ENCODE measurements around the gene ZNF385B.

The ZNF385B gene

GRCh38 chr2:179558010-179558934 lies 303.1 kb downstream of the ZNF385B start:
- Histone ChIP-seq H3K9me3 (ENCODE audit: control insufficient read depth, low read length) (no peaks in the 10 kb centered on the region), H3K9ac (ENCODE audit: low read length) (no peak overlapping the region), H3K4me1 (ENCODE audit: control insufficient read depth, insufficient read depth, low read length) (no peaks in the 10 kb centered on the region), H3K27me3 (ENCODE audit: control insufficient read depth, insufficient read depth, low read length) (no peaks in the 10 kb centered on the region), H3K4me3 (ENCODE audit: low read length) (no peak overlapping the region), H3K36me3 (ENCODE audit: control insufficient read depth, insufficient read depth, low read length) (no peaks in the 10 kb centered on the region)

- H3K27me3 ChIP-seq (ENCODE audit: control insufficient read depth, insufficient read depth, low read length), result no peaks in the 10 kb centered on the region
- H3K36me3 ChIP-seq (ENCODE audit: control insufficient read depth, insufficient read depth, low read length), result no peaks in the 10 kb centered on the region
- no peaks in the 10 kb centered on the region for H3K9me3 ChIP-seq (ENCODE audit: control insufficient read depth, low read length)
- no peak overlapping the region for H3K4me3 ChIP-seq (ENCODE audit: low read length)
- no peaks in the 10 kb centered on the region for H3K4me1 ChIP-seq (ENCODE audit: control insufficient read depth, insufficient read depth, low read length)
- no peak overlapping the region for H3K9ac ChIP-seq (ENCODE audit: low read length)
These were observed 305.0 kb downstream of the ZNF385B start for GRCh38 chr2:179556425-179556824.

DNA sequence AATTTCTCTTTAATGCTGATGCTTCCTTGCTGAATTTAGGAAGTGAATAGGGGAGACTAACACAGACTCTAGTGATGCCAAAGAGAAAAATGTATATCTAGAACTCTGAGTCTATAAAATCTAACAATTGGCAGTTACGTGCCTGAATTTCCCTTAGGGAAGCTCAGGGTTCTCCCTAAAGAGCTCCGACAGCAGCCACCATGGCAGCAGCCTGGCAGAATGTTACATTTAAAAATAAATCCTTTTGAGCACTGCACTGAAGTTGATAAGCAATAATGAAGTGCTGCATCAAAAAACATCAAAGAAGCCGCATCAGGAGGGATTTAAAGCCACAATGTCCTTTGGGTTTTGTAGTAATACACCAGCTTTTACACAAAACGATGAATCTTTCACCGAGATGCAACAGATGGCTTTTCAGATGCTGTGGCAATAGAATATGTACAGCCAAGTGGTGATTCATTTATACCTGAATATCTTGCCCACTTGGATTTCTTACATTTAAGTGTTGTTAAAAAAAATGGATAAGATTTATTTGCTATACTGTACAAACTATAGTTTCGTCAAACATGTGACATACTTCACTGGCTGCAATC lies 305.6 kb downstream of the ZNF385B start:
- Histone ChIP-seq H3K9me3 (ENCODE audit: control insufficient read depth, low read length) (no peaks in the 10 kb centered on the region), H3K36me3 (ENCODE audit: control insufficient read depth, insufficient read depth, low read length) (no peaks in the 10 kb centered on the region), H3K4me3 (ENCODE audit: low read length) (no peak overlapping the region), H3K27me3 (ENCODE audit: control insufficient read depth, insufficient read depth, low read length) (no peaks in the 10 kb centered on the region), H3K4me1 (ENCODE audit: control insufficient read depth, insufficient read depth, low read length) (no peaks in the 10 kb centered on the region), H3K9ac (ENCODE audit: low read length) (no peak overlapping the region)

- no peak overlapping the region for H3K4me3 ChIP-seq (ENCODE audit: low read length)
- H3K27me3 ChIP-seq (ENCODE audit: control insufficient read depth, insufficient read depth, low read length), result no peaks in the 10 kb centered on the region
- H3K36me3 ChIP-seq (ENCODE audit: control insufficient read depth, insufficient read depth, low read length), result no peaks in the 10 kb centered on the region
These were observed 306.6 kb downstream of the ZNF385B start for GRCh38 chr2:179554639-179555386.

GRCh38 chr2:179553382-179553781 lies 308.0 kb downstream of the ZNF385B start:
- no peak overlapping the region for H3K4me3 ChIP-seq (ENCODE audit: low read length)
- H3K4me1 ChIP-seq (ENCODE audit: control insufficient read depth, insufficient read depth, low read length), result no peaks in the 10 kb centered on the region
- no peaks in the 10 kb centered on the region for H3K9me3 ChIP-seq (ENCODE audit: control insufficient read depth, low read length)
- no peaks in the 10 kb centered on the region for H3K36me3 ChIP-seq (ENCODE audit: control insufficient read depth, insufficient read depth, low read length)
- H3K9ac ChIP-seq (ENCODE audit: low read length), result no peak overlapping the region
- no peaks in the 10 kb centered on the region for H3K27me3 ChIP-seq (ENCODE audit: control insufficient read depth, insufficient read depth, low read length)

More at GRCh38 chr2:179554639-179555386, 306.6 kb downstream of the ZNF385B start:
- H3K9ac ChIP-seq (ENCODE audit: low read length), result no peak overlapping the region
- no peaks in the 10 kb centered on the region for H3K9me3 ChIP-seq (ENCODE audit: control insufficient read depth, low read length)
- H3K4me1 ChIP-seq (ENCODE audit: control insufficient read depth, insufficient read depth, low read length), result no peaks in the 10 kb centered on the region

- Histone ChIP-seq H3K9ac (ENCODE audit: low read length) (no peak overlapping the region), H3K4me3 (ENCODE audit: low read length) (no peak overlapping the region), H3K4me1 (ENCODE audit: control insufficient read depth, insufficient read depth, low read length) (no peaks in the 10 kb centered on the region), H3K9me3 (ENCODE audit: control insufficient read depth, low read length) (no peaks in the 10 kb centered on the region), H3K36me3 (ENCODE audit: control insufficient read depth, insufficient read depth, low read length) (no peaks in the 10 kb centered on the region), H3K27me3 (ENCODE audit: control insufficient read depth, insufficient read depth, low read length) (no peaks in the 10 kb centered on the region)
These were observed 309.8 kb downstream of the ZNF385B start for GRCh38 chr2:179551539-179552045.

DNA sequence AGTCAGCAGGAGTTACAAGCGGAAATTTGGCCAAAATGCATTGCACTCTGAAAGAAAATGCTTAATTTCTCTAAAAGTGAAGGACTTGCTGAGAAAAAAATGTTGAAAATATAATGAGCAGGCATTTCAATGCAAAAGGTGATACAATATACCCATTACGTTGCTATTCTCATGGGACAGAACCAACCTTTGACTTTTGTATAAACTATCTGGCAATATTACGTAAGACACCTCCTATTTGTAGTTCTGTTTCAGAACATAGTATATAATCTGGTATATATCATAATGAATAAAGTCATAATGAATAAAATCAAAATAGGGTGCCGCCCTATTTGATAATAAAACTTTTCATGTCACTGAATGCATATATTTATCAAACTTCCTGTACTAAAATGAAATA lies 310.6 kb downstream of the ZNF385B start:
- H3K4me3 ChIP-seq (ENCODE audit: low read length), result no peak overlapping the region
- H3K9ac ChIP-seq (ENCODE audit: low read length), result no peak overlapping the region
- H3K27me3 ChIP-seq (ENCODE audit: control insufficient read depth, insufficient read depth, low read length), result no peaks in the 10 kb centered on the region
- no peaks in the 10 kb centered on the region for H3K4me1 ChIP-seq (ENCODE audit: control insufficient read depth, insufficient read depth, low read length)
- no peaks in the 10 kb centered on the region for H3K9me3 ChIP-seq (ENCODE audit: control insufficient read depth, low read length)
- H3K36me3 ChIP-seq (ENCODE audit: control insufficient read depth, insufficient read depth, low read length), result no peaks in the 10 kb centered on the region

DNA sequence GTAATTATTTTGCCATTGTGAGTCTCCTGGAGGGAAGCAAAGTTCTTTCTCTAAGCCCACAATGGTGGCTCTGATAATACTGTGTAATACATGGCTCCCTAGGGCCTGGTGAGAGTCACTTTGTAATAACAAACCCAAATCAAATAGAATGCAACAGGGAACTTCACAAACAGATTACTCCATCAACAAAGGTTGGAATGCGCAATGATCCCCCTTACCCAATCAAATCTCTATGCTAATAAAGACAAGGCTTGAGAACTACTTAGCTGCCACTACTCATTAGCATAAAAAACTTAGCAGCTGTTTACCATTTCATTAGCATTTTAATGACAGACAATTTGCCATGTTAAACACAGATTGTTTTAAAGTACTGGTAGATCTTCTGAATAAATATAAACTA lies 311.2 kb downstream of the ZNF385B start:
- no peaks in the 10 kb centered on the region for H3K4me1 ChIP-seq (ENCODE audit: control insufficient read depth, insufficient read depth, low read length)
- H3K36me3 ChIP-seq (ENCODE audit: control insufficient read depth, insufficient read depth, low read length), result no peaks in the 10 kb centered on the region
- no peak overlapping the region for H3K4me3 ChIP-seq (ENCODE audit: low read length)
- no peak overlapping the region for H3K9ac ChIP-seq (ENCODE audit: low read length)
- H3K9me3 ChIP-seq (ENCODE audit: control insufficient read depth, low read length), result no peaks in the 10 kb centered on the region
- no peaks in the 10 kb centered on the region for H3K27me3 ChIP-seq (ENCODE audit: control insufficient read depth, insufficient read depth, low read length)

GRCh38 chr2:179546656-179547055 lies 314.8 kb downstream of the ZNF385B start:
- Histone ChIP-seq H3K4me3 (ENCODE audit: low read length) (no peak overlapping the region), H3K36me3 (ENCODE audit: control insufficient read depth, insufficient read depth, low read length) (no peaks in the 10 kb centered on the region), H3K9me3 (ENCODE audit: control insufficient read depth, low read length) (no peaks in the 10 kb centered on the region), H3K27me3 (ENCODE audit: control insufficient read depth, insufficient read depth, low read length) (no peaks in the 10 kb centered on the region), H3K9ac (ENCODE audit: low read length) (no peak overlapping the region), H3K4me1 (ENCODE audit: control insufficient read depth, insufficient read depth, low read length) (no peaks in the 10 kb centered on the region)

GRCh38 chr2:179545024-179545423 lies 316.4 kb downstream of the ZNF385B start:
- Histone ChIP-seq H3K9ac (ENCODE audit: low read length) (no peak overlapping the region), H3K9me3 (ENCODE audit: control insufficient read depth, low read length) (no peaks in the 10 kb centered on the region), H3K4me1 (ENCODE audit: control insufficient read depth, insufficient read depth, low read length) (no peaks in the 10 kb centered on the region), H3K36me3 (ENCODE audit: control insufficient read depth, insufficient read depth, low read length) (no peaks in the 10 kb centered on the region), H3K27me3 (ENCODE audit: control insufficient read depth, insufficient read depth, low read length) (no peaks in the 10 kb centered on the region), H3K4me3 (ENCODE audit: low read length) (no peak overlapping the region)

GRCh38 chr2:179543361-179543901 lies 318.0 kb downstream of the ZNF385B start:
- Histone ChIP-seq H3K27me3 (ENCODE audit: control insufficient read depth, insufficient read depth, low read length) (no peaks in the 10 kb centered on the region), H3K36me3 (ENCODE audit: control insufficient read depth, insufficient read depth, low read length) (no peaks in the 10 kb centered on the region), H3K9me3 (ENCODE audit: control insufficient read depth, low read length) (no peaks in the 10 kb centered on the region), H3K4me1 (ENCODE audit: control insufficient read depth, insufficient read depth, low read length) (no peaks in the 10 kb centered on the region), H3K4me3 (ENCODE audit: low read length) (no peak overlapping the region), H3K9ac (ENCODE audit: low read length) (no peak overlapping the region)

Data from mucosa of stomach (tissue), 1 donor.